Measurements from ENCODE around the gene SH2B2. TPM values are rescaled to one million over a fixed set of nuclear protein-coding genes. Genes with fewer than 3 reads are reported as not detected.

SH2B2 gene
- total and polyA plus RNA-seq, 2 experiments from 2014 or later: 5.6 to 21.9 TPM

- no peak overlapping the region for H3K4me3 ChIP-seq
- H3K4me2 ChIP-seq: no peak overlapping the region
- H3K27me3 ChIP-seq (ENCODE audit: insufficient read depth): no peaks in the 10 kb centered on the region
- TF ChIP-seq STAT1 (IDR thresholded peaks at IDR 0.05; ENCODE audit: unreplicated experiment) (no peak), ZNF331 (CRISPR knock-in tag; IDR thresholded peaks at IDR 0.05; ENCODE audit: low read depth) (no peak), REST (IDR thresholded peaks at IDR 0.05; ENCODE audit: unreplicated experiment) (no peak), NANOG (IDR thresholded peaks at IDR 0.05; ENCODE audit: borderline replicate concordance) (no peak), EZH2 (IDR thresholded peaks at IDR 0.05; ENCODE audit: low read depth, unreplicated experiment) (no peak), CTCF (conservative IDR thresholded peaks at IDR 0.05; ENCODE audit: low read depth in 2 of 2) (no peak), EZH2phosphoT487 (IDR thresholded peaks at IDR 0.05; ENCODE audit: unreplicated experiment) (no peak), POLR2AphosphoS5 (IDR thresholded peaks at IDR 0.05; ENCODE audit: low read depth) (no peak), CREB1 (CRISPR knock-in tag; IDR thresholded peaks at IDR 0.05; ENCODE audit: low read depth) (no peak), ZNF462 (CRISPR knock-in tag; IDR thresholded peaks at IDR 0.05) (no peak), ETS1 (IDR thresholded peaks at IDR 0.05) (no peak)
- no peaks in the 10 kb centered on the region for H3K9me3 Mint-ChIP-seq
- H3K79me2 ChIP-seq (replicated peaks; ENCODE audit: insufficient read depth): no peaks in the 10 kb centered on the region
- no peak overlapping the region for H2AFZ ChIP-seq
- H3K27me3 Mint-ChIP-seq (ENCODE audit: insufficient read depth, low read depth, poor library complexity): peaks cover 23% of the 10 kb centered on the region
- no peaks in the 10 kb centered on the region for H3K4me1 ChIP-seq (ENCODE audit: insufficient read depth)
- no peak overlapping the region for H3K27ac ChIP-seq (ENCODE audit: low read depth)
- H3K27ac Mint-ChIP-seq: no peak overlapping the region; the same call in 1 of the 2 replicates
- H3K4me1 Mint-ChIP-seq: peaks cover 6% of the 10 kb centered on the region
- no peak overlapping the region for H3K4me3 Mint-ChIP-seq
- H3F3A ChIP-seq (replicated peaks; ENCODE audit: low read depth): 0 out of 2 replicates have a peak, but pooled peaks cover 4% of the 10 kb centered on the region
- 0 out of 2 replicates have a peak, but pooled peaks cover 3% of the 10 kb centered on the region for H4K20me1 ChIP-seq (replicated peaks; ENCODE audit: insufficient read depth)
- H3K36me3 ChIP-seq (ENCODE audit: insufficient read depth): no peaks in the 10 kb centered on the region
- ATAC-seq: no peak
- no peaks in the 10 kb centered on the region for H3K9me2 ChIP-seq (ENCODE audit: insufficient read depth)
- no peak for DNase-seq (ENCODE audit: low spot score)
- H3K36me3 Mint-ChIP-seq (ENCODE audit: low read depth): no peaks in the 10 kb centered on the region
Observed at GRCh38 chr7:102258749-102259107, 27.9 kb upstream of the SH2B2 start.

Measured in GM23338 (cell line).